GM19099 (cell line): ENCODE results near the gene ZNF638.

Experiments
- POLR2A ChIP-seq: IDR thresholded peaks from 3 replicates; pipeline ENCODE4 v1.6.1; 2011; ENCODE audit warnings: low read depth; ENCODE audit not compliant: insufficient read length; ENCODE audit errors: extremely low read depth

ZNF638 gene

DNA sequence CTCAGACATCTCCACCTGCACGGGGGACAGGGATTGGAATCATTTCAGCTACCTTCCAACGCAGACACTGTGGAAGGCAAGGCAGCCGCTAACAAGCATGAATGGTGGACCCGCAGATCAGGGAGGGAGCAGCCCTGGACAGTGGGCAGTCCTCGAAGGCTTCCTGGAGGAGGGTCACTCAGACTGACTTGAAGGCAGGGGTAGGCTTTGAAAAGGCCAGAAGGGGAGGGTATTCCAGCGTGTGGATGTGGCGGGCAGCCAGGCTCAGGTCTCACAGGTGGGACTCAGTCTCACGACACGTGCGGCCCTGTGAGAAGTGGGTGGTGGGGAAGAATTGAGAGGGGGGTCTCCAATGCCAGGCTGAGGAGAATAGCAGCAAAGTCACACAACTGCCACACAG lies 151.7 kb downstream of the ZNF638 start:
- no peak for TF ChIP-seq POLR2A

DNA sequence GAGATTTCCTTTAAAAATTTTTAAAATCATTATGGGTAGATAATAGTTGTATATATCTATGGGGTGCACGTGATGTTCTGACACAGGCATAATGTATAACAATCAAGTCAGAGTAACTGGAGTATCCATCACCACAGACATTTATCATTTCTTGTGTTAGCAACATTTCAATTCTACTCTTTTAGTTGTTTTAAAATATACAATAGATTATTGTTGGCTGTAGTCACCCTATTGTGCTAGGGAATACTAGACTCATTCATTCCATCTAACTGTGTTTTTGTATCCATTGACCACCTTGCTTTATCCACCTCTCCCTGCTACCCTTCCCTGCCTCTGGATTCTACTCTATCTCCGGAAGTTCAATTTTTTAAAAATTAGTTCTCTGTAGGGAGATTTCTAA lies 152.8 kb downstream of the ZNF638 start:
- TF ChIP-seq POLR2A, result no peak
